Fibroblast of pulmonary artery (primary cell): Measurements from ENCODE around the gene SHB.

Experiments used
- DNase-seq: peaks from one replicate; pipeline ENCODE4 v3.0.0-alpha.2; 2010; ENCODE audit warnings: low read depth
- H3K4me3 ChIP-seq: replicated peaks from 2 replicates; pipeline ENCODE4 v1.5.1; 2011; ENCODE audit warnings: low read depth, mild to moderate bottlenecking, control low read depth, low read length, moderate library complexity
- CTCF ChIP-seq: IDR thresholded peaks from 2 replicates; pipeline ENCODE4 v1.5.1; 2011; ENCODE audit warnings: mild to moderate bottlenecking, control low read depth, low read length, inconsistent platforms; ENCODE audit errors: missing control alignments

Gene SHB

GRCh38 chr9:37999588-38000189, 69.3 kb downstream of the SHB start:
- no peak for TF ChIP-seq CTCF
- no peak overlapping the region for H3K4me3 ChIP-seq
- DNase-seq: no peak

DNA sequence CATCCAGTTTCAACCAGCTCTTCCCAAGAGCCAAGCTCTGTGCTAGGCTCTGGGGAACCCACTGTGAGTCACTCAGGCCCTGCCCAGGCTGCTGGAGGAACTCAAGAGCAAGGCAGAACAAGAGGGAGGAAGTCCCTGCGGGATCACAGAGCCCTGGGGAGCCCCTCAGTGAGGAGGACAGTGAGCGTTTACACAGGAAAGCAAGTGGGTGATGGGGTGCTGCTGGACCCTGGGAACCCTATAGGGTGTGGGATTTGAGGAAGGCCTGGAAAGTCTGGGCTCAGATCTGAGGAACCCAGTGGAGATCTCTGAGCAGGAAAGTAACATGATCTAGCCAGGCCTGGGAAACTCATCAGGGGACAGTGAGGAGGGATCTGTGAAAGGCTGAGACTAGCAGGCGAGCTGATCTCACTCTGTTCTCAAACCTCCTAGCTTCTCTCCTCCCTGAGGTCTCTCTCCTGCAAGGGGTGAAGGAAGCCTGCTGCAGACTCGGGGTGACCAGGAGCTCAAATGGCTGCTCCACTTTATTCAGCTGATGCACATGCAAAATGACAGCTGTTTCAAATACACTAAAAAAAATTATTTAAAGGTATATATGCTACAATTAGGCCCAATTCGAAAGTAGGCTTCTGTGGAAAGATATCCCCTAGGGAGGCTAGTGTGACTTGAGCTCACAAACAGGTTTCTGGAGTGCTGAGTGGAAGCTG, 70.0 kb downstream of the SHB start:
- H3K4me3 ChIP-seq: no peak overlapping the region
- TF ChIP-seq CTCF: no peak
- DNase-seq: no peak

DNA sequence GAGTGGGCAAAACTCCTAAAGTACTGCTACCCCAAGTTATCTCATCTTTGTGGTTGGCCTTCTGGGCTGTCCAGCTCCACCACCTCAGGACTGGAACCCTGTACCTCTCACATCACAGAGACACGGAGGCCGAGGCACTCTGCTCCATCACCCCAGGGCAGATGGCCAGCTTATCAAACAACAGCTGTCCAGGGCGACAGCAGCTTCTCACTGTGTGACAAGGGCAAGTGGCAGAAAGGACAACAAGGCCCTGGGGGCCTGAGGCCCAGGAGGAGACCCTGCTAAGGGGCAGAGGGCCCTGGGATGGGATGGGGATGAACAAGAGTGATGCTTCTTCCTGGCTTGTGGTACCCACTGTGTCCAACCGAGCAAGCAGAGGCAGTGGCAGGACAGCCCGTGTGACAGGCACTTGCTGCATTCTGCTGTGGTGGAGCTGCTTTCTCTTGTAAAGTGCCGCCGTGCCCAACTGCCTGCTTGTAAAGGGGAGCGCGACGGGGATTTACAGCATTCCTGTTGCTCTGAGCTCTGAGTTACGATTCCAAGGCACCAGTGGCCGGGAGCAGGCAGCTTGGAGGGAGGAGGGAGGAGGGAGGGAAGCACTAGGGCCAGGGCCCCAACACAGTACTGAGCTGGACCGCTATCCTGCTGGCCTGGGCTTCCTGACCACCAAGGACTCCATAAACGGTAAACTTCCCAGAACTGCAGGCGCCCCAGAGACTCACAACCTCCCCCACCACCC, 71.2 kb downstream of the SHB start:
- no peak for DNase-seq
- H3K4me3 ChIP-seq: no peak overlapping the region
- TF ChIP-seq CTCF: no peak

DNA sequence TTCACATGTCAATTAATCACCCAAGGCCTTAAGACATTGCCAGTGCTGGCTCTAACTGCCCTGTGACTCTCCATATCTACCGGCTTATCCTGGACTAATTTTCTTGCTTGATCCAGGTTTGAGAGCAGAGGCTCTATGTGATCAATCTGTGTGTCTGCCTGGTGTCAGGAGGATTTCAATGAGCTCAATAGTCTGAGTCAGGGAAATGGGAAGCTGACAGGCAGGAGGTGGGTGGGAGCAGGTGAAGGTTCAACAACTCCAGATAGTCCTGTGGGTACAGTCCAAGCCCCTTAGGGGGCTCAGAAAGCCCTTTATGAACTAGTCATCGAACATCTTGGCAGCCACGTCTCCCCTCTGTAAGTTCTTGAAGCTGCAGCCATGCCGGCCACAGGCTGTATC, 72.2 kb downstream of the SHB start:
- H3K4me3 ChIP-seq: no peak overlapping the region
- TF ChIP-seq CTCF: no peak
- DNase-seq: no peak

GRCh38 chr9:37995961-37996818, 72.8 kb downstream of the SHB start:
- no peak for TF ChIP-seq CTCF
- DNase-seq: no peak
- H3K4me3 ChIP-seq: no peak overlapping the region

DNA sequence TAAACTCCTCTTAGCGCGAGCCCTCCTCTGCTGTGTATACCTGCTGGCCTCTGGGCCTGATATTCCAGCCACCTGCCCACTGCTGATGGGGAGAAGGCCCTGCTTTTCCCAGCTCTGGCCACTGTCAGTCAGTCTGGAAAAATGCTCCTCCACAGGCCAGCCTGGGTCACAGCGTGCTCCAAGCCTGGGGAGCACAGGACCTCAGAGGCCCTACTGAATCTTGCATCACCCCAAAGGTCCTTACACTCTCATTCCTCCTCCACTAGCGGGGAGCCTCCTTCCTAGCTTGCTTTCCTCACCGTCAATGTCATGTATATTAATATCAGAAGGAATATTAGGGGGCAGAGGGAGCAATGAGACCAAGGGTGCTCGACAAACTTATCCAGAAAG, 73.7 kb downstream of the SHB start:
- no peak overlapping the region for H3K4me3 ChIP-seq
- no peak for DNase-seq
- no peak for TF ChIP-seq CTCF
